Measurements from ENCODE around the gene MLXIP.
A peak's percentile ranks its signal among the peaks of the same experiment; 100 is the strongest.

MLXIP gene

DNA sequence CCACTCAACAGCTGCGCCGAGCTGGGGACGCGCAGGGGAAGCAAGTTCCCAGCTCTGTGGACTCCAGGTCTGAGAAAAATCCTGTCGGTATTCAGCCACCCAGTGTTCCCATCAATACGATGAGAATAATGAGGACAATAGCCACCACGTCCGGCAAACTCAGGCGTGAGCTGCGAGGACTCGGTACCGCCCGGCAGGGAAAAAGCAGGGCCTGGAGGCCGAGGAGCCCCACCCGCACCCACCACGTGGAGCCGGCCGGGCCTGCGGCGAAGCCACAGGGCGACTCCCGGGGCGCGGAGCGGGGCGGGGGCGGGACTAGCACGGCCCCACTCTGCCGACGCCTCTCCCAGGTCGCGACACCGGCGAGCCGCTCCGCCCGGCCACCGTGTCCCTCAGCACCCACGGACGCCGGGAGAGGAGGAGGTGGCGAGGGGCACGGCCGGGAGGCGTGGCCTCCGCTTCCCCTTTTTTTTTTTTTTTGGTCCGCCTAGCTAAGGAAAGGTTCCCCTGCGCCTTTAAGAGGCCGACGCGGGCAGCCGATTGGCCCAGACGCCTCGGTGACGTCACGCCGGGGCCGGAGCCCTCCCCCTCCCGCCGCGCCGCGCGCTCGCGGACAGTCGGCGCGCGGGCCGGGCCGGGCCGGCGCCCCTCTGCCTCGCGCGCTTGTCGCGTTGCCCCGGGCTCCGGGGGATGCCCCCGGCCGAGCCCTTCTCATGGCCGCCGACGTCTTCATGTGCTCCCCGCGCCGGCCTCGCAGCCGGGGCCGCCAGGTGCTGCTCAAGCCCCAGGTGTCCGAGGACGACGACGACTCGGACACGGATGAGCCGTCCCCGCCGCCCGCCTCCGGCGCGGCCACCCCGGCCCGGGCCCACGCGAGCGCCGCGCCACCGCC lies at the start of gene MLXIP:
MLXIP (plus strand) TSS at position 616 of the 892 bp plus-strand sequence; CDS start at position 714, 98 bp downstream.
- peak; percentile 94 for DNase-seq (ENCODE audit: low read depth, low spot score)
- peak within 1 kb of the TSS; percentile 68 for H3K4me3 ChIP-seq (ENCODE audit: low read depth, low read length)
- TF ChIP-seq, protein P1, sequence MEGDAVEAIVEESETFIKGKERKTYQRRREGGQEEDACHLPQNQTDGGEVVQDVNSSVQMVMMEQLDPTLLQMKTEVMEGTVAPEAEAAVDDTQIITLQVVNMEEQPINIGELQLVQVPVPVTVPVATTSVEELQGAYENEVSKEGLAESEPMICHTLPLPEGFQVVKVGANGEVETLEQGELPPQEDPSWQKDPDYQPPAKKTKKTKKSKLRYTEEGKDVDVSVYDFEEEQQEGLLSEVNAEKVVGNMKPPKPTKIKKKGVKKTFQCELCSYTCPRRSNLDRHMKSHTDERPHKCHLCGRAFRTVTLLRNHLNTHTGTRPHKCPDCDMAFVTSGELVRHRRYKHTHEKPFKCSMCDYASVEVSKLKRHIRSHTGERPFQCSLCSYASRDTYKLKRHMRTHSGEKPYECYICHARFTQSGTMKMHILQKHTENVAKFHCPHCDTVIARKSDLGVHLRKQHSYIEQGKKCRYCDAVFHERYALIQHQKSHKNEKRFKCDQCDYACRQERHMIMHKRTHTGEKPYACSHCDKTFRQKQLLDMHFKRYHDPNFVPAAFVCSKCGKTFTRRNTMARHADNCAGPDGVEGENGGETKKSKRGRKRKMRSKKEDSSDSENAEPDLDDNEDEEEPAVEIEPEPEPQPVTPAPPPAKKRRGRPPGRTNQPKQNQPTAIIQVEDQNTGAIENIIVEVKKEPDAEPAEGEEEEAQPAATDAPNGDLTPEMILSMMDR (IDR thresholded peaks at IDR 0.05; ENCODE audit: low read depth, low read length), result no peak
- in situ Hi-C loops (cut with HindIII; ENCODE audit: low sequenced_read_pairs), result no loop called here

DNA sequence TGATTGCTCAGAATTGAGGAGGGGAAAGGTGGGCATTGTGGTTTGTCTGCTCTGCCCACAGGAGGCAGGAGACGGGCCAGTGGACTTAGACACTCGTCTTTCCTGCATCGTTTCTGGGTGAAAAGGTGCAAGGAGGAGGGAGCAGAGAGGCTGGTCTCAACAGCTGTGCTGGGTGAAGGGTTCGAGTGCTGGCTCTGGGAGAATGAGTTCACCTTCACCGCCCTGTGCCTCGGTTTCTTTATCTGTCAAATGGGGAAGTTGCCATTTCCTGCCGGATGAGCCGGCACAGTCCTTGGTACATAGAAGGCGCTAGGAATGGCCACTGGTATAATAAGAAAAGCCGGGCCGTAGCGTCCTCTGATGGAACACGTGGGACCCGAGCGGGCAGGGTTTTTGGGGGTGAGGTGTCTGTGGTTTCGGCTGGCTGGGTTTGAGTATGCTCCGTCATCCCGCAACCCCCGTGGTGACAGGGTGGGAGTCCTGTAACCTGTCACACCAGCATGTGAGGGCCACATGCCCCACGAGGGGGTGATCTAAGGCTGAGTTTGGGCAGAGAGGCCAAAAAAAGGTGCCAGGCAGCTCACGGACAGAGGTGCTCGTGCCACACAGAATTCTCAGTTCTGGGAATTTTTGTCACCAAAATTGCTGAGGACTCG lies 49.5 kb upstream of the MLXIP start:
- TF ChIP-seq, protein P1 (IDR thresholded peaks at IDR 0.05; ENCODE audit: low read depth, low read length), result no peak

DNA sequence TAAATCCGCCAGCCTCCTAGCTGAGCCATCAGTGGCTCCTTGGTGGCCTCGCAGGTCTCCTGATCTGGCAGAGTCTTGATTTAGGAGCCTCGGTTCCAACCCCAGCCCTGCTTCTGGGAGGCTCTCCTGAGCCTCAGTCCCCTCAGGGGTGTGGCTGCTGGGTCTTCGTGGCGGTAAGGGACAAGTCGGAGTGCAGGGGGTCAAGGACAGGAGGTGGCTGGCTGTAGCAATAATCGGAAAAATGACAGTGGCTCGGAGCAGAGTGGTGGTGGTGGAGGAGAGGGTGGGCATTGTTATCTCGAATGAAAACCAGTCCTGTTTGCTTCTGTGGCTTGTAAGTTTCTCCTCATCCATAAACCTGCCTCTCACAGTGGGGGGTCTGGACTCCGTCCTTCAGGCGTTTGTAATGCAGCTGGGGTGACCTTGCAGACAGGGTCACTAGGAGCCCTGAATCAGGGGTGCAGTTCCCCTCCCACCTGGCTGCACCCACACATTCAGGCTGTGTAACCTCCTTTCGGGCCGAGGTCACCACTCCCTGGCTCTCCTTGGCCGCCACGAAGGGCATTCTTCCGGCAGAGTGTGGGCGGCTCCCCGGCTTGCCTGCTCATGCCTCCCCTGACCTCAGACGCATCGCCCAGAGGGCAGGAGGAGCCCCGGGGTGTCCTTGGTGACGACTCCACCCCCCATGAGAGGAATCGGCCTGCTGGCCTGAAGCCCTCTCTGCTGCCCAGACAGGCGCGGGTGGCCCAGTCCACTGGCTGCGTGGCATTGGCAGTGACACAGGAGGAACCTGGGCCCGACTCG lies 48.7 kb upstream of the MLXIP start:
- DNase-seq (ENCODE audit: low read depth, low spot score), result no peak
- TF ChIP-seq, protein P1 (IDR thresholded peaks at IDR 0.05; ENCODE audit: low read depth, low read length), result no peak
- in situ Hi-C loops (cut with HindIII; ENCODE audit: low sequenced_read_pairs), result no loop called here
- no peak overlapping the region for H3K4me3 ChIP-seq (ENCODE audit: low read depth, low read length)

More for the DNA sequence above, 49.5 kb upstream of the MLXIP start:
- H3K4me3 ChIP-seq (ENCODE audit: low read depth, low read length), result no peak overlapping the region
- DNase-seq (ENCODE audit: low read depth, low spot score), result no peak
- in situ Hi-C loops (cut with HindIII; ENCODE audit: low sequenced_read_pairs), result no loop called here

DNA sequence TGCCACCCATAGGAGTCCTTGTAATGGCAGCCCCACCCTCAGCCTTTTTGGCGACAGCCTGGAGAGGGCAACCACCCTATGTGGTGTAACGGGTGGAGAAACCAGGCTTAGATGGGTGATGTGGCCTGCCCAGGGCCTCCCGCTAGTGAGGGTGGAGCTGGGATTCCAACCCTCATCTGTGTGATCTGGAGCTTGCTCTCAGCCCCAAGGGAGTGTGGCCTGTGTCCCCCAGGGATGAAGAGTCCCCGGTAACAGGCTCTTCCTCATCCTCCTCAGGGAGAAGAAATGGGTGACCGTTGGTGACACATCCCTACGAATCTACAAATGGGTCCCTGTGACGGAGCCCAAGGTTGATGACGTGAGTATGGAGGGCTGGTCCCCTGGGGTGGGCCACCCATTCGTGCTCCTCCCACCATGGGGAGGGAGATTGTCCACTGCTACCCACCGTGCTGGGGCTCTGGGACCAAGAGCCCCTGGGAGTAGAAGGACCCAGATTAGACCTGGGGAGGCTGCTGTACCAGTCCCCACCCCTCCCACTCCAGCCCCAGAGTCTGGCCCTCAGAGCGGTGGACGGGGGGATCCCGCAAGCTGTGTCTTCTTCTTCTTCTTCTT lies 48.0 kb upstream of the MLXIP start:
- no peak overlapping the region for H3K4me3 ChIP-seq (ENCODE audit: low read depth, low read length)
- in situ Hi-C loops (cut with HindIII; ENCODE audit: low sequenced_read_pairs), result no loop called here
- DNase-seq (ENCODE audit: low read depth, low spot score), result no peak
- TF ChIP-seq, protein P1 (IDR thresholded peaks at IDR 0.05; ENCODE audit: low read depth, low read length), result no peak

DNA sequence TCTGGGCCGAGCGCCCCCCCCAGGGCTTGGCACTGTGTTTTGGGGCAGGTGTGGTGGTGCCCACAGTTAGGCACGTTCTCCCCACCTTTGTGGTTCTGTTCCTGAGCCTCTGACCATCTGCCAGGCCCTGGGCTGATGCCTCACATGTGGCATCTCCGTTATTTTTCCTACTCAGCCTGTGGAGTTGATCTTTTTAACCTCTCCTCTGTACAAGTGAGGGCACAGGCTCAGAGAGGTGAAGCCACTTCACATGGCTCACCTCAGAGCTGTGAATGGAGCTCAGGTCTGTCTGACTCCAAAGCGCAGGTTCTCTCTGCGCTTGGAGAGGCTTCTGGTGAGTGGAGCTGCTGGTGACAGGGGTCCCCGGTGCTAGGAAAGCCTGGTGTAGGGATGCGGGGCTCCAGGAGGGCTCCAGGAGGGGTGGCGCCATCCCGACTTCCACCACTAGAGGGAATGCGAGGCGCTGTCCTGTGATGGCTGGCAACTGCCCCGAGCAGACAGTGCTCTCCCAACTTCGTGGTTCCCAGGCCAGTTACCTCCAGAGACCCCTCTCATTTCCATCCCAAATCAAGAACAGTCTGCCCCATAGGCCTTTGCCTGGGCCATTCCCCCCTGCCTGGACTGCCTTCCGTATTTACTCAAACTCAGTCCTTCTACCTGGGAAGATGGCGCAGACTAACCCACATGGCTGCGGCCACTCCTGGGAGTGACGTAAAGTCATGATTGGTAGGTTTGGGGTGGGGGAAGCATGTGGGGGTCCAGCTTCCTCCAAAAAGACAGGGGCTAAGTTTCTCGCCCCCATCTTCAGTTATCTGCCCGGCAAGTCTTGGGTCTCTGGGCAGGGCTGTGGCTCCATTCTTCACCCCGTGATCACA lies 47.0 kb upstream of the MLXIP start:
- TF ChIP-seq, protein P1 (IDR thresholded peaks at IDR 0.05; ENCODE audit: low read depth, low read length), result peak; percentile 78
- no peak overlapping the region for H3K4me3 ChIP-seq (ENCODE audit: low read depth, low read length)
- DNase-seq (ENCODE audit: low read depth, low spot score), result no peak
- in situ Hi-C loops (cut with HindIII; ENCODE audit: low sequenced_read_pairs), result no loop called here

All from astrocyte of the spinal cord (primary cell).